Stimulated activated CD4-positive, alpha-beta T cell treated with anti-CD3 and anti-CD28 coated beads, Interleukin-12 subunit alpha, Interleukin-12 subunit beta, amount 100 ng/mL, for 48 hours (primary cell): ENCODE measurements around the gene RELN.

ENCODE experiments used
- DNase-seq, 3 donors: peaks; one replicate each; pipeline ENCODE4 v3.0.0-alpha.2; 2020; ENCODE audit warnings: low read depth in 2 of 3, low spot score in 1 of 3

RELN gene

DNA sequence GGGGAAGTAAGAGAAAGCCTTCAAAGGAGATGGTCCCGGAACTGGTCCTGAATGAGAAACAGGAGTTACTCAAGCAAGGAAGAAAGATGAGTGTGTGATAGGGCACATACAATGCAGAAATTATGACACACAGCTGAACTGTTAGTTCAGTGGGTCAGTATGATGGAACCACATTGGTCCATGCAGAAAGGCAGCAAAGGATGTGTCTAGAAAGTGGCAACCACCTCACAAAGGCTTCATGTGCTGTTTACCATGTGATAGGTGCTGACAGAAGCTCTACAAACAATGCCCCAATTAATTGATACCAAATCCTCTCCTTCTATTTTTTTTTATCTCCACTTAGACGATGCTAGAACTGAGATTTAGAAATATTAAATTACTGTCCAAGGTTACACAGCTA lies 258.3 kb downstream of the RELN start:
- no peak for DNase-seq

DNA sequence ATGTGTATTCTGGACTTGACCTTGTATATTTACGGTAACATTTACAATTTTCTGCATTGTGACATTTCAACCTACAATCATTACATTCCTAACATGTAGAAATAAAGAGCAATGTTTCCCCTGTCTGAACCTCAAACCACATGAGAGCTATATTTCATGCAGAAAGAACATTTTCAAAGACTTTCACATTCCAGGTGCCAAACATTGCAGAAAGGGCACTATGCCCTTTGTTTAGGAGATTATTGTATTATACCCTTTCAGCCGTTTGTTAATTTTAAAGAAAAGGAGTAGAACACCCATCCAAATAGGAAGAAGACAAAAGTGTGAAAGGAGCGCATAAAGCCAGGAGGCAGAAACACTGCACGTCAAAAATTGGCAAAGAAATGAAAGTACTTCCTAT lies 260.4 kb downstream of the RELN start:
- no peak for DNase-seq

DNA sequence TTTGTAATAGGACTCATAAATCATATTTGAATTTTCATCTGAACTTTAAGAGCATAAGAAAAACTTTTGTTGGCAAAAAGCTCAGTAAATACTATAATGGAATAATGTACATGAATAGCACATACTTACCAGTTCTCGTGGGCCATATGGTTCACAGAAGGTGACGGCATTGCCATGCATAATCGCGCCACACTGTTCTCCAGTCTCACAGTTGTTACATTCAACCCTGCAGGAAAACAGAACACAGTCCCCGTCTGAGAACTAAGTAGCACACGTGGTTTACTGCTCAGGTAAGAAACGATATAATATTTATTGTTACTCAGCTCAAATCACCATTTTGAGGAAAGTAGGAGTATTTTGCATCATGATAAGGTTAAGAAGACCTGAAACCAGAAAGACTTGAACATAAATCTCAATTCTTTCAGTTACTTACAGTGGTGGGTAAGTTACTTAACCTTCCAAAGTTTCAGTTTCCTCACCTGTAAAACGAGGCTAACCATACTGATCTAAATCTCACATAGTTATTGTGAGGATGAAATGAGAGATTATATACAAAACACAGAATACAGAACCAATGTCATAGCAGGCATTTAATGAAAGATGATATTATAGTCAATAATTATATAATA lies 261.4 kb downstream of the RELN start:
- no peak for DNase-seq

DNA sequence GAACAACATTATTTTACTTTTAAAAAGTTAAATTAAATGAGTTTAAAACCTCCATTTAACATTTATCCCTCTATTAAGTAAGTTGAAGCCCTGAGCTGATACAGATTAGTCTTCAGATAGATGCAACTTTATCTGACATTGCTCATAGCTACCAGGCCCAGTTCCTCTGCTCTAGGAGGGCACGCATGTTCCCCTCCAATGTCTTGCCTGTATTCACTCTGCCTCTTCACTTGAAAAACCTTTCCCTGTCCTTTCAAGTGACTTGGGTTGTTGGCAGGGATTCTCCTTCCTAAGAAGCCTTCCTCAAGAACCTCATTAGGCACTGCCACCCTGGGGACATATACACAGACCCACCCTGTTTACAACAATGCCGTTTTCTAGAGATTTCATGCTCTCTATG lies 270.4 kb downstream of the RELN start:
- DNase-seq: no peak

DNA sequence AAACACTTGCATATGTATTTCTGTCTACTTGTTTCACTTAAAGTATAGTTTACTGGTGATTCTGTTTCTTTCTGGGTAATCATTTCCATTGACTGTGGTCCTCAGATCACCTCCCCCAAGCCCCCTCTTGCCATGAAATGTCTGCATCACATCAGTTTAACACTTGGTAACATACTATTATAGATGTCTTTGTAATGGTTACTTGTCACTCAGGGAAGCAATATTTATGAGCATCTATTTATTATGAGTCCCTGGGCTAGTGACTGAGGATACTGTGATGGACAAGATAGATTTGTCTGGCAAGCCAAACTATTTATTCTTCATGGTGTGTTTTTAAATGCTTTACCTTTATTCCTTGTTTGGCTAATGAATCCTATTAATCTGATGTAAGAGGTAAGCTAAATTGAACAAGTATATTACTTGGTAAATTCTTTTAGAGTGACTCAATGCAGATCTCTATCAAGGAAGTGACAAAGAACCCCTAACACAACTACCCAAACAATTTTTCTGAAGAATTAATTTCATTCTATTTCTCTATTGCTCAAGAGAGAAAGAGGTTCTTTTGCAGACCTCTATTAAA lies 270.9 kb downstream of the RELN start:
- DNase-seq: no peak

DNA sequence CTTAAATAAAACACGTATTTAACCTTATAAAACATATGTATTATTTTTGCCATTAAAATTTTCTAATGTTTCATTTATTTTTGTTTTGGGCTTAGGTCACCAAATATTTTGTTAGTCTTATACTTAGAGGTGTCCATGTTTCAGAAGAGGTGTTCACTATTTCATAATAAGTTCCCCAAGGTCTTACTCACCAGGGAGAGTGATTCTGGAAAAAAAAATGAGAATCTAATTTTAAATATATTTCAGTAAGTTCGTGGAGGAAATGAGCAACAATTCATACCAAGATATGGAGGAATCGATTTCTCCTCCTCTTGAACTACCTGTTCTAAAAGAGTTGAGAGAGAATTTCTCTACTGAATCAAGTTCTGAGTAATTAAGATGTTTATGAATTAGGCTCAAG lies 271.9 kb downstream of the RELN start:
- DNase-seq: no peak

DNA sequence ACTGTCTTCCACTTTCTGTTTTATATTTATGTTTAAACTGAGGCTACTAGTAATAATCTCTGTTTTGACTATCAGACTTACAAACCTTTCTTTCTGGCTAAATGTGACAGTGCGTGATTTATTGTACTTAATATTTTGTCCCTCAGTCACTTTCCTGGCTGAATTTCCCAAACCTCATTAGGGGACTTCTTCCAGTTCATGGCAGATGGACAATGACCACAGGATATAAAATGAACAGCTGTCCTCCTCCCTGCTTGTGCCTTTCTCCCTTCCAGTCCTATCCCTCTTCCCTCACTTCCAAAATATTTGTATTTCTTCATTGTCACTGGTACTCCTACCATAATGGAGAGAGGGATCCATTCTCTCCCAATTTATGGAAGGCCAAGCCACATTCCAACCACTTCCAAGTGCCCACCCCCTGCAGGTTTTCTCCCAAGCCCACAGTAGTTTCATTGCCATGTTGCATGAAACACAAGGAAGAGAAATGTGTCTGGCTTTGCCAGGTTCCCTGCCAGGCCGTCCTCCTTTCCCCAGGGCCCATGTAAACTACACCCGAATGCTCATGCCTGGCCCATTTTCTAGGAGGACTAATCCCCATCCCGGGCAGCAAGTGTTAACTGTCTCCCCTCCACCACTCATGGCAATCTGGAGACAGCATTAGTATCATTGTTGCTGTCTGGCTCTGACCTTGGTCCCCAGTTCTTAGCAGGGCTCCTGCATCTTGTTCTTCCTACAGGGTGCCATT lies 273.9 kb downstream of the RELN start:
- no peak for DNase-seq

DNA sequence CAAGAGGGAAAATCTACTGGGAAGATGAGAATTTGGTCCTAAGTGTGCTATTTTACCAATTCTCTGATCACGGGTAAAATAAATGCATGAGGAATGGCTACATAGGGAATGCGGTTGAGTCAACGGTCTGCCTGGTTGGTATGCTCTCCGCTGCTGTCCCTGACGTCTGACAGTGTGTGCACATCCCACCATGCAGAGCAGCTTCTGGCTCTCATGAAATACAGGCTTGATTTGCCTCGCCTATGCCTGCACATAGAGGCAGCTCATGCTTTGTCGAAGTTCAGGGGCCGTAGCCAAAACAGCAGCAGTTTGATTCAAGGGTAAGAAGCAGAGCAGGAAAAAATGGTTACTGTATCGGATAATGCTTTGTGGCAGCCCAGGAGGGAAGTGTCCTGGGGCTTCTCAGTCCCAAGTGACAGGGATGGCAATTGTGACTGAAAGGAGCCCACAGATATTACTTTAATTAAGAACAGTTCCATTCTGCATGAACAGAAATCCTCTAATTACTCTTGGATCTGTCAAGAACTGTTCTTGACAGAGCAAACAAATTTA lies 275.0 kb downstream of the RELN start:
- no peak for DNase-seq

DNA sequence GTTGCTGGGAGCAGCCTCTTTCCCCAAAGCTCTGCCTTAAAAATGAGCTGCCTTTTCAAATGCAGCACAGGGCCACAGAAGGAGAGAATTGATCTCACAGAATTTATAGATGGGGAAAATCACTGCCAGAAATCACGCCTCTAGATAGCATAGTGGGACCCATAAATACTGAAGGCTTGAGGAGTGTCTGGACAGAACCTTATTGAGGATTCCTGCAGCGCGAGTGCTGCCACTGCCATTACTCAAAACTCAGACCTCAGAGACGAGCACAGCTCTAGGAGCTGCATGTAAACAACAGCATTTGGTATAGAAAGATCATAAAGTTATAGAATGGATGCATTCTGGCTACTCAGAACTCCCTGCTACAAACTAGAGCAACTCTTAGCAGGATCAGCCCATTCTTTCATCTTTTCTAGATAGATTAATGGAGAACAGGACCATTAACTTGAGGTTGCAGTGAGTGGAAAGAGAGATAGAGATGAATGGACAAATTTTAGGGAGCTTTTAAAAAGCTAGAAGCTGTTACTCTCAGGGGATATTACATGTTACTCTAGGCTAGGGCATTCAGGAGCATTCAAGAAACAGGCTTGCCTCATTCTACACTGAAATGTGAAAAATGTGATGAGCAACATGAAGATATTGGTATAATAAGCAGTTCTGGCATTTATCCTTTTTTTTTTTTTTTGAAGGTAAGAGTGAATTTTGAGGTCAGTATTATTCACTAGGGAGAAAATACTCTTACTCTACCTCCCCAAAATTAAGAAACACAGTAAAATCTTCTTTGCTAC lies 276.3 kb downstream of the RELN start:
- DNase-seq: no peak

DNA sequence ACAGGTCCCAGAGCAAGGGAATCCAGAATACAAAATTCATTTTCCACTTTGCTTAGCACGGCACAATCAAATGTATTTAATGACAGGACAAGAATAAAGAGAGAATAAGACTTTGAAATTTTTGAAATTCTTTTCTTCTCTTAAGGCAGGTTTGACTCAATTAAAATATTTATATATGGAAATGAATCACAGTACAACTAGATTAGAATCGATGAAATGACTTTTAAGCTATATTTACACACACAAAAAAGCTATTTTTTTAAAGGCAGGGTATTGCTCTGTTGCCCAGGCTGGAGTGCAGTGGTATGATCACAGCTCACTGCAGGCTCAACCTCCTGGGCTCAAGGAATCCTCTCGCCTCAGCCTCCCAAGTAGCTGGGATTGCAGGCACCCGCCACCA lies 278.0 kb downstream of the RELN start:
- DNase-seq: no peak

DNA sequence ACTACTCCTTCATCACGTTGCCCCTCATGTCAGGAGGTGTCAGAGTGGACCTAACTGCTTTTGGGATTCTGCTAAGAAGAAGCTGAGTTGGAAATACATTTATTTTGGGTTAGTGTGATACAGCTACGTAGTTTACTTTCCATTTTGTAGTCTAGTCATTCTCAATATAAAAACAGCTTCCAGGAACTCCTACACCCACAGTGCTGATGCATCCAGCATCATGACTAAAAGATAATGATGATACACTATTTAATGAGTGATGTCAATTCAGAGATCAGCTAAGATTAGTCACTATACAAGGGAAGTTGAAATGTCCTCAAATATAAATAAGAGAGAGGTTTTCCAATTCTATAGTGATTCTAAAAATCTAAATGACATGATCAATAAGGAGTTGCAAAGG lies 279.2 kb downstream of the RELN start:
- no peak for DNase-seq

DNA sequence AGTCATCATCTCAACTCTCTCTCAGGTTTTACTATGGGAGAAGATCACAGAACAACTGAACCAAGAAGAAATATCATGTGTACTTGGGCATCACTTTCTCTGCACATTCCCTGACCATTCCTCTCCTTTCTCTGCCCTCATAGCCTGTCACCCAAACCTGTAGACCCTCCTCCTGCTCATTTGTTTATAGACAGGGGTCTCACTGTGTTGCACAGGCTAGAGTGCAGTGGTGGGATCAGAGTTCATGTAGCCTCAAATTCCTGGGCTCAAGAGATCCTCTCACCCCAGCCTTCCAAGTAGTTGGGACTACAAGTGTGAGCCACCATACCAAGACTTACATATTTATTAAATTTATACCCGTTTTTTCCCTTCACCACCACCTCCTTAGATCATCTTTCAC lies 282.7 kb downstream of the RELN start:
- no peak for DNase-seq

DNA sequence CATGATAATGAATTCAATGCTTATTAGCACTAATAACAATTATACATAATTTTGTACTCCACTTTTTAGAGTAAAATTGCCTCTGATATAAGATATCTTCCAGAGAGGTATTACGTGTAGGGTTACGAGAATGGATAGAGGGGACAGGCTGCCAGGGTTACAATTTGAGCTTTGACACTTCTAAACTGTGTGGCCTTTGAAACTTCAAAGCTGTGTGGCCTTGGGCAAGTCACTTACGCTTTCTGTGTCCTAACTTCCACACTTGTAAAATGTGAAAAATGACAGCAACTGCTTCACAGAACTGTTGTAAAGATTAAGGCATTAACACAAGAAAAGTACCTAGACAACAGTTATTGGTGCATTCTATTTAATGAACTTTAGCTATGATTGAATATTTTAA lies 283.9 kb downstream of the RELN start:
- DNase-seq: no peak

DNA sequence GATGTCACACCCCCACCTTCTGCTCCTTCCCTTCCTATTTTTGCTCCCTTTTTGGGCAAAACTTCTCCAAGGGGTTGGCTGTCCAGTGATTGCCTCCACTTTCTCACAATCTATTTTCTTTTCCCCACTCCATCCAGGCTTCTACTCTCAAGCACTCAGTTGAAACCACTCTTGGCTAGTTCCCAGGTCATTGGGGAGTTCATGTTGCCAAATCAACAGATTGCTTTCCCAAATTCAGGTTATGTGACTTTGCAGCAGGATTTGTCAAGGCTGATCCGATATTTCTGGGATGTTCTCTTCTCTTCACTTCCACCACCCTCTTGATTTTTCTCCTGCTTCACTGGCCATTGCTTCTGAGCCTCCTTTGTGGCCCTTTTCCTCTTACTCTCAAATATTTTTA lies 284.8 kb downstream of the RELN start:
- no peak for DNase-seq

DNA sequence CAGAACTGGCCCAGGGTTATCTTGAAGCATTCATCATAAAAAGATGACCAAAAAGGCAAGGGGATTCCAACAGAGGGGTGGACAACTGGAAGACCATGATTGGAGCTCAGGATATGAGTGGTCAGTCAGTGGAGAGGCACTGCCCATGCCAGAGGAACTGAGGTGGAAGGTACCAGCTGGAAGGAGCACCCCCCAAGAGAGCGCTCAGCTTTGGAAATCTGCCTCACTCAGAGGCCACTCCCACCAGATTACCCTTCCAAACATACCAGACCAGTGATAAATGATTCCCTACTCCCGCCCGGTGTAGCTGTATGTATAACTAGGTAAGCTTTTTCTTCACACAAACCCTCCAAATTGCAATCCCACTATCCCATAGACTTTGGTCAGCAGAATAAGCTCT lies 286.5 kb downstream of the RELN start:
- no peak for DNase-seq

DNA sequence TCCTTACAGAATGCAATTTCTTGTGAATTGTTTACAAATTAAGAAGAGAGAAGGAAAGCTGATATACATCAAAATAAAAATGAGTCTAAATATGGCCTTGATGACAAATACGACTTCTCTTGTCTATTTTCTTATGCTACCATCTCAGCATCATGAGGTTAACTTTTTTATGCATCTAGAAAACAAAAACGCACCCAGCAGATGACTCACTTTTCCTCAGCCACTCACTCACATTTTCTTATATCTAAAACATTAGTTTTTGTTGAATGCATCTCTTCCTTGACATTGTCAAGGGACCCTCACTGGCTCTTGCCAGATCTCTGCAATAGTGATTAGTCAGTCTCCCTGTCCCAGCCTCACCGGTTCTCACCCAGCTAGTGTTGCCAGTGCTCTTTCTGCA lies 287.0 kb downstream of the RELN start:
- no peak for DNase-seq

DNA sequence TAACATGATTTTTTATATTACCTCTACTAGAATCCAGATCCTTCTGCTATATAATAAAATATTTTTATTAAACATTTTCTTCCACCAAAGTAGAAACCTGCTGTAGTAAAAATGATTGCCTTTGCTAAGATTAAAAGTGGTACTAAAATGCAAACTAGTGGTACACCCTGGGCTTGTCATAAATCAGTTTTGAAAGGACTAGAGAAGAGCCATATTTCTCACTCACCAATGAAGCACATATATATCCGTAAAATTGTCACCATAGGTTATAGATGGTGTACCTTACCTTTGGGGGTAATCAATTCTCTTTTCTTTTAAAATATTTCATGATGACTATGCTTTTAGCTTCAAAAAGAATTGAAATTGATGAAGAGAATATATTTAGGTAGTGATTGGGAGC lies 290.4 kb downstream of the RELN start:
- no peak for DNase-seq

DNA sequence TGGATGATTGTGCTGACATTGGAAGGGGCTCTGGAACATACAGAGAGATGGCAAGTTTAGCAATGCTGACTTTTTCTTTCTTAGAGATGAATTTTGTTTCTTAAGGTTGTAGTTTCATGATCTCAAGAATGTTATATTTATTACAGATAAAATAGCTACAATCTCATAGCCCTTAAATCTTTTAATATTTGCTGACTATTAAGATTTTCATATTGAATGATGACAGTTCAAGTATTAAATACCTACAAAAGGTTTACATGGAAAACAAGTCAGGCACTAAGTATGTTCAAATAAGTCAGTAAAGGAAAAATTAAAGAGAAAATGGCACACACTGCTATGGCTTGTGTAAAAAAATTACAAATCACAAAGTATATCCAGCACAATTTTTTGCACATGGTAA lies 291.4 kb downstream of the RELN start:
- no peak for DNase-seq

DNA sequence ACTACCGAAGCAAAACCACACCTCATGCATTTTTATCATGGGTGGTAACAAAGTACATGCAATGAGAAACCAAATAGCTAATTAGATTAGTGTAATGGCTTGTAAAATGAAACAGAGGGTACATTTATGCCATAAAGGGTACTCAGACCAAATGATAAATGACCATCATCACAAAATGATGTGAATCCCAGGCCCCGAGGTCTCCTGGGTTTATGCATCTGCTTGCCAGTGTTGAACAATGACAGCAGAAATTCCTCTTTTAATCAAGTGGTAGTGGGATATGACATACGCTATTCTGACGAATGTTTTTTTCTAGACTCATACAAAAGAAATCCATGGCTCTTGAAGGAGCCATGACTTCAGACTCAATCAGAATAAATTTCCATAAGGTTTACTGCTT lies 293.9 kb downstream of the RELN start:
- DNase-seq: no peak

DNA sequence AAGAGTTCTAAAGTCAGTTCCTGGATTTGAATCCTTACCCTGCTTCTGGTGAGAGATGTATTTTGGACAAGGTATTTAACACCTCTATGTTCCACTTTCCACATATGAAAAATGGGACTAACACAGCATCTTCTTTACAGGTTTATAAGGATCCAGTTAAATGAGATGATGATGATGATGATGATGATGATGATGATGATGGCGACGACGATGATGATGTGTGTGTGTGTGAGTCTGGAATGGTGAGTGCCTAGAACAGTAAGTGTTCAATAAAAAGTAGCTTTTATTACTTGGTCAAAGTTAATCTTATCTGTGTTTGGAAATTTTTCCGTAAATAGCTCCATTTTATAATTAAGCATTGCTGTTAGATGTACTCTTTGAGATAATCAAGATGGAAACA lies 295.2 kb downstream of the RELN start:
- DNase-seq: no peak

DNA sequence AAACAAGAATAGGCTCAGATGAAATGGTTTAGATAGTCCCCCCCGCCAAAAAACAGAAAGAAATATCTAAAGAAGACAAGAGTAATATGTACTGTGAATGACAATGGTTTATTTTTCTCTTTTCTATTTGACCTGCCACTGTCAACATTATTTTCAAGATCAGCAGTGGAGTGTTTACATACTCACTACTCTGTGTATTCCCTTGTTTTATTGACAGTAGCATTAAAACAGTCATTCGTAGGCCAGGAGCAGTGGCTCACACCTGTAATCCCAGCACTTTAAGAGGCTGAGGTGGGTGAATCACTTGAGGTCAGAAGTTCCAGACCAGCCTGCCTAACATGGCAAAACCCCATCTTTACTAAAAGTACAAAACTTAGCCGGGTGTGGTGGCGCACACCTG lies 298.2 kb downstream of the RELN start:
- no peak for DNase-seq
